Activated T-cell treated with anti-CD3 and anti-CD28 coated beads for 1 hour (primary cell): ENCODE results near the gene RPL11.
"Not testable (repeated sequence)": the region's sequence is repeated elsewhere in the genome, so short reads cannot be mapped to it uniquely, and the experiment has no call there.

Experiments used
- DNase-seq: peaks from one replicate; pipeline ENCODE4 v3.0.0-alpha.2; 2020; ENCODE audit warnings: low read depth

Gene RPL11

GRCh38 chr1:23685197-23685596 is 6.4 kb upstream of the RPL11 start:
- DNase-seq: not testable (repeated sequence)

- DNase-seq: not testable (repeated sequence)
Measured at GRCh38 chr1:23687680-23688079, 3.9 kb upstream of the RPL11 start.

- DNase-seq: not testable (repeated sequence)
Measured at GRCh38 chr1:23688281-23688680, 3.3 kb upstream of the RPL11 start.

- DNase-seq: no peak
Measured at GRCh38 chr1:23692308-23692871, 784 bp downstream of the RPL11 start.

GRCh38 chr1:23693599-23693998 is 2.0 kb downstream of the RPL11 start:
- no peak for DNase-seq

- no peak for DNase-seq
Measured at GRCh38 chr1:23694371-23694770, 2.8 kb downstream of the RPL11 start.

- DNase-seq: no peak
Measured at GRCh38 chr1:23695667-23696066, 4.1 kb downstream of the RPL11 start.

- no peak for DNase-seq
Measured at GRCh38 chr1:23696335-23696989, 4.9 kb downstream of the RPL11 start.

GRCh38 chr1:23698466-23698865 is 6.9 kb downstream of the RPL11 start:
- DNase-seq: no peak

- DNase-seq: no peak
Measured at GRCh38 chr1:23699280-23700179, 7.9 kb downstream of the RPL11 start.

- DNase-seq: no peak
Measured at GRCh38 chr1:23701310-23701709, 9.7 kb downstream of the RPL11 start.

GRCh38 chr1:23701996-23702395 is 10.4 kb downstream of the RPL11 start:
- DNase-seq: no peak

- DNase-seq: no peak
Measured at GRCh38 chr1:23704834-23705495, 13.4 kb downstream of the RPL11 start.

- no peak for DNase-seq
Measured at GRCh38 chr1:23709229-23709628, 17.6 kb downstream of the RPL11 start.

GRCh38 chr1:23718482-23718881 is 26.9 kb downstream of the RPL11 start:
- DNase-seq: no peak

- DNase-seq: no peak
Measured at GRCh38 chr1:23719162-23719820, 27.7 kb downstream of the RPL11 start.

- DNase-seq: no peak
Measured at GRCh38 chr1:23720256-23720995, 28.8 kb downstream of the RPL11 start.

- DNase-seq: no peak
Measured at GRCh38 chr1:23722652-23723051, 31.0 kb downstream of the RPL11 start.

GRCh38 chr1:23726686-23727085 is 35.1 kb downstream of the RPL11 start:
- no peak for DNase-seq

GRCh38 chr1:23727362-23727811 is 35.8 kb downstream of the RPL11 start:
- no peak for DNase-seq
